Measurements from ENCODE around the gene ENDOV.

ENDOV gene

GRCh38 chr17:80380555-80381002 is 34.4 kb upstream of the ENDOV start:
- TF ChIP-seq CTCF (IDR thresholded peaks at IDR 0.05; ENCODE audit: insufficient read depth, low read depth, low read length, missing control alignments) = no peak
- no peak for DNase-seq (ENCODE audit: low read depth)

GRCh38 chr17:80381416-80381923 is 33.5 kb upstream of the ENDOV start:
- no peak for TF ChIP-seq CTCF (IDR thresholded peaks at IDR 0.05; ENCODE audit: insufficient read depth, low read depth, low read length, missing control alignments)
- no peak overlapping the region for H3K4me3 ChIP-seq (ENCODE audit: low read length)
- DNase-seq (ENCODE audit: low read depth) = no peak

More at GRCh38 chr17:80380555-80381002, 34.4 kb upstream of the ENDOV start:
- no peak overlapping the region for H3K4me3 ChIP-seq (ENCODE audit: low read length)

GRCh38 chr17:80382446-80382845 is 32.5 kb upstream of the ENDOV start:
- no peak overlapping the region for H3K4me3 ChIP-seq (ENCODE audit: low read length)
- no peak for DNase-seq (ENCODE audit: low read depth)
- TF ChIP-seq CTCF (IDR thresholded peaks at IDR 0.05; ENCODE audit: insufficient read depth, low read depth, low read length, missing control alignments) = no peak

GRCh38 chr17:80382956-80383355 is 32.0 kb upstream of the ENDOV start:
- no peak for TF ChIP-seq CTCF (IDR thresholded peaks at IDR 0.05; ENCODE audit: insufficient read depth, low read depth, low read length, missing control alignments)
- H3K4me3 ChIP-seq (ENCODE audit: low read length) = no peak overlapping the region
- no peak for DNase-seq (ENCODE audit: low read depth)

- no peak overlapping the region for H3K4me3 ChIP-seq (ENCODE audit: low read length)
- DNase-seq (ENCODE audit: low read depth) = no peak
- no peak for TF ChIP-seq CTCF (IDR thresholded peaks at IDR 0.05; ENCODE audit: insufficient read depth, low read depth, low read length, missing control alignments)
Observed at GRCh38 chr17:80384078-80384960, 30.6 kb upstream of the ENDOV start.

GRCh38 chr17:80385046-80385445 is 29.9 kb upstream of the ENDOV start:
- no peak for TF ChIP-seq CTCF (IDR thresholded peaks at IDR 0.05; ENCODE audit: insufficient read depth, low read depth, low read length, missing control alignments)
- DNase-seq (ENCODE audit: low read depth) = no peak
- no peak overlapping the region for H3K4me3 ChIP-seq (ENCODE audit: low read length)
